Endometrium (tissue), 2 donors: ENCODE results near the gene WNT10A.
"Not testable (repeated sequence)": the region's sequence is repeated elsewhere in the genome, so short reads cannot be mapped to it uniquely, and the experiment has no call there.

Experiments
- FAIRE-seq: peaks from 2 replicates; lab custom pipeline; 2012; peaks lifted over from hg19 to GRCh38; lab: Jason Lieb, UNC
- donor health status: control.
- donor health status: control.

WNT10A gene

GRCh38 chr2:218880102-218880858 lies at the start of gene WNT10A:
TSS of gene WNT10A (plus strand) at chr2:218880852. CDS start at chr2:218880996, 144 bp downstream.
- FAIRE-seq, result no peak

GRCh38 chr2:218831378-218831990 lies 49.2 kb upstream of the WNT10A start, which contains the start of gene PRKAG3:
TSS of gene PRKAG3 (minus strand) at chr2:218831803.
- no peak for FAIRE-seq

GRCh38 chr2:218832081-218832480 lies 48.6 kb upstream of the WNT10A start:
- no peak for FAIRE-seq

GRCh38 chr2:218832520-218832919 lies 48.1 kb upstream of the WNT10A start:
- FAIRE-seq, result no peak

- FAIRE-seq, result no peak
Observed at GRCh38 chr2:218833023-218833609, 47.5 kb upstream of the WNT10A start.

GRCh38 chr2:218834685-218835084 lies 46.0 kb upstream of the WNT10A start:
- no peak for FAIRE-seq

GRCh38 chr2:218837495-218837894 lies 43.2 kb upstream of the WNT10A start:
- no peak for FAIRE-seq

- no peak for FAIRE-seq
Observed at GRCh38 chr2:218839430-218839829, 41.2 kb upstream of the WNT10A start.

GRCh38 chr2:218839888-218840287 lies 40.8 kb upstream of the WNT10A start:
- no peak for FAIRE-seq

- not testable (repeated sequence) for FAIRE-seq
Observed at GRCh38 chr2:218844334-218844733, 36.3 kb upstream of the WNT10A start.

GRCh38 chr2:218846963-218847362 lies 33.7 kb upstream of the WNT10A start:
- FAIRE-seq, result not testable (repeated sequence)

- no peak for FAIRE-seq
Observed at GRCh38 chr2:218849721-218850120, 30.9 kb upstream of the WNT10A start.

GRCh38 chr2:218850796-218851195 lies 29.9 kb upstream of the WNT10A start:
- FAIRE-seq, result no peak

GRCh38 chr2:218851286-218851685 lies 29.4 kb upstream of the WNT10A start:
- no peak for FAIRE-seq

- no peak for FAIRE-seq
Observed at GRCh38 chr2:218852911-218853667, 27.6 kb upstream of the WNT10A start.

GRCh38 chr2:218853766-218854165 lies 26.9 kb upstream of the WNT10A start:
- FAIRE-seq, result no peak

- FAIRE-seq, result no peak
Observed at GRCh38 chr2:218854860-218855259, 25.8 kb upstream of the WNT10A start.

GRCh38 chr2:218855305-218856166 lies 25.1 kb upstream of the WNT10A start:
- FAIRE-seq, result no peak

- no peak for FAIRE-seq
Observed at GRCh38 chr2:218856167-218856895, 24.3 kb upstream of the WNT10A start.

- FAIRE-seq, result no peak
Observed at GRCh38 chr2:218856896-218857243, 23.8 kb upstream of the WNT10A start.
